Measurements from ENCODE around the gene MATR3. TPM values are rescaled to one million over a fixed set of nuclear protein-coding genes. Genes with fewer than 3 reads are reported as not detected.

MATR3 gene
- total RNA-seq, 1 donor from 2014 or later: 111 TPM

DNA sequence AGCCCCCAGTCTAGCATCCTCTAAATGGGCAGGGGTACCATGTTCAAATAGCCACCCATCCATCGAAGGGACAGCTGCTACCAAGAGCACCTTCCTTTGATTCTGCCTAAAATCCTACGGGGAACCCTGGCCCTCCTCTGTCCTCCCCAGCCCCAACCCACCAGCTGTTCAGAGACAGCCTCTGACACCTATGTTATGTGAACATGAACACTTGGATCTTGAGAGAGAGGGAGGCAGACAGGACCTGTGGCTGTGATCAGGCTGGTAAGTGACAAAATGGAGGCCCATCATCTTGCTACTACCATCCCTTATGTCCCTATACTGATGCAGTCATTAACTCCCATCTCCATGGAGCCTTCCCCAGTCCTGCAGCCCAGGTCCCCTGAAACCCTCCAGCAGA, 81.4 kb downstream of the MATR3 start:
- DNase-seq: no peak
- intact Hi-C loops (cut with DNase I): no loop called here
- no peak for ATAC-seq (ENCODE audit: poor library complexity)

DNA sequence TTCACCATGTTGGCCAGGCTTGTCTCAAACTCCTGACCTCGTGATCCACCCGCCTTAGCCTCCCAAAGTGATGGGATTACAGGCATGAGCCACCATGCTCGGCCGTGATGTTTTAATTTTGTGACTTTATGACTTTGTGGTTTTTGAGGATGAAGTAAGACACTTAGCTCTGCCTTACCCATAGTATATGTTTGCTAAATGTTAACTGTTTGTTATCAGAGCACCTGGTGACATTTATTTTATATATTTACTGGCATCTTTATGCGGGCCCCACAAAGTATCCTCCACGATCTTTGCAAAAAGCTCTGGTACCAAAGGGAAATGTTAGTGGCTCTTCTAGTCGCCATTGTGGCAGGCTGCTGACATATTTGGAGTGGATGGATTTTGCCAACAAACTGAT, 82.8 kb downstream of the MATR3 start:
- no peak for DNase-seq
- no peak for ATAC-seq (ENCODE audit: poor library complexity)
- intact Hi-C loops (cut with DNase I): no loop called here

- ATAC-seq (ENCODE audit: poor library complexity) (no peak), DNase-seq (no peak)
- intact Hi-C loops (cut with DNase I): no loop called here
These were observed 83.7 kb downstream of the MATR3 start for GRCh38 chr5:139377226-139377625.

DNA sequence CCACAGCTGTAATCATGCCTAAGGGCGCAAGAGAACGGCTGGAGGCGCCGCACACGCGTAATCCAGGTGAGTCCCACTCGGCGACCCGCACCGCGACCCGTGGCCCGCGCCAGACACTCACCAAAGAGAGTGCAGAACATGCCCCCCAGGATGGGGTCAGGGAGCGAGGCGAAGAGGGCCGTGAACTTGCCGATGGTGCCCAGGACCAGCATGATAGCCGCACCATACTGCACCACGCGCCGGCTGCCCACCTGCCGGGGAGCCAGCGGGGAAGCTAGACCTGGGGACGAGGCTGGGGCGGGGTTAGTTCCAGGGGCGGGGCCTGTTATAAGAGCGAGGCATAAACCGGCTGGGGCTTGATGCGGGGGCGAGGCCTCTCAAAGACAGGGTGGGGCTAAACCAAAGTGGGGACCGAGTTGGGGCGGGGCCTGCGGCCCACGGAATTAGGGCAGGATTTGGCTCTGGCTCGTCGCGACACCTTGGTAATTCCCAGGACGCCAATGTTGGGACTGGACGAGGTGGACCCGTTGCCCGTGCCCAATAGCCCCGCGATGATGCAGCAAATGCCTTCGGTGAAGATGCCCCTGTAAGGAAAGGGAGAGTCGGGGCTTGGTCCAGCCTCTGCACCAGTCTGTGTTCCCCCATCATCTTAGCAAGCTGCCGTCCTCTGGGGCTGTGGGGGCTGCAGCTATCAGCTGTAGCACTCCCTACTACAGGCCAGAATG, 84.7 kb downstream of the MATR3 start:
- no peak for ATAC-seq (ENCODE audit: poor library complexity)
- no peak for DNase-seq
- intact Hi-C loops (cut with DNase I): no loop called here

- intact Hi-C loops (cut with DNase I): no loop called here
- no peak for DNase-seq
- no peak for ATAC-seq (ENCODE audit: poor library complexity)
These were observed 85.4 kb downstream of the MATR3 start for GRCh38 chr5:139378941-139379361.

DNA sequence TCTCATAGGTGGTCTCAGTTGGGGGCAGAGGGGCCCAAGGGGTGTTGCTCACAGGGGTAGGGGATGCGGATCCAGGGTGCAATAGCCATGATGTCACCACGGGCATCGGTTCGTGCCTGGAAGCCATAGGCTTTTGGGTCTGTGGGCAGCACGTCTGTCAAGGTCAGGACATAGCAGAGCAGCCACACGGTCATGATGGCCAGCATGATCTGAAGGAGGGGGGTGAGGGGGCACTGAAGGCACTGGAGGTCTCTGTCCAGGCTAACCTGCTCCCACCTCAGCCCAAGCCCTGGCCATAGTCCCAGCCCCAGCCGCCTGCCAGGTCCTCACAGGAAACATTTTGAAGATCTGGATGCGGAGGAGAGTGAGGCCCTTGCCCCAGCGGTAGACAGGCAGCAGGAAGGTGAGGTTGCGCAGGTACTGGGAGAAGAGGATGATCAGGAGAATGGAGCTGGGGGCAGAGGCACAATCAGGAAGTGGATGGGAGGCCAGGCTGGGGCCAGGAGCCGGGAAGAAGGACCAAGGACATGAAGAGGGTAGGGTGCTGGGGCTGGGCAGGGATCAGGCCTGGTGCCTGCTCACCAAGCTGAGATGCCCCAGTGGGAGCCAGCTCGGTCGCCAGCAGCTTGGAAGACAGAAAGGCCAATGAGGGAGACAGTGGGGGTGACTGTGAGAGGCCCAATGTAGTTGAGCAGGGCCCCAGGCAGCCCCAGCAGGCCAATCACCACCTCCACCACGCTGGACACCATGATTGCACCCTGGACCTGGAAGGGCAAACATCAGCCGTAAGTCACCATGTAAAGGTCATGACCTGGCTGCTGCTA, 86.3 kb downstream of the MATR3 start:
- intact Hi-C loops (cut with DNase I): no loop called here
- DNase-seq: no peak
- ATAC-seq (ENCODE audit: poor library complexity): no peak

Other genes with a start within 250 kb of the MATR3 start
- gene SIL1, start 95.4 kb upstream of the MATR3 start, total RNA-seq: 42.1 TPM
- 142 TPM for gene PAIP2, start 48.1 kb downstream of the MATR3 start, total RNA-seq
- gene SLC23A1, start 89.6 kb downstream of the MATR3 start, total RNA-seq: not detected
- gene MZB1, start 96.2 kb downstream of the MATR3 start, total RNA-seq: 0.70 TPM
- gene PROB1, start 101.4 kb downstream of the MATR3 start, total RNA-seq: 50.3 TPM
- gene SPATA24, start 110.3 kb downstream of the MATR3 start, total RNA-seq: 17.1 TPM
- 11.5 TPM for gene DNAJC18, start 145.8 kb downstream of the MATR3 start, total RNA-seq
- 18.0 TPM for gene ECSCR, start 169.0 kb downstream of the MATR3 start, total RNA-seq
- not detected for gene SMIM33, start 177.3 kb downstream of the MATR3 start, total RNA-seq
- 39.0 TPM for gene STING1, start 189.0 kb downstream of the MATR3 start, total RNA-seq